ENCODE data around the gene LAMTOR3. TPM values are rescaled to one million over a fixed set of nuclear protein-coding genes. Genes with fewer than 3 reads are reported as not detected.
"Not testable (repeated sequence)": the region's sequence is repeated elsewhere in the genome, so short reads cannot be mapped to it uniquely, and the experiment has no call there.

Gene LAMTOR3
- polyA plus RNA-seq, 4 donors = 48.9 to 96.6 (median 76.9) TPM

GRCh38 chr4:99833756-99834155 lies 60.5 kb downstream of the LAMTOR3 start:
- Histone ChIP-seq H3K27me3 (ENCODE audit: control insufficient read depth in 3 of 3, insufficient read depth in 3 of 3, low read length in 3 of 3) (no peaks in the 10 kb centered on the region), H3K9me3 (ENCODE audit: control insufficient read depth in 2 of 2, insufficient read depth in 1 of 2, low read depth in 1 of 2, low read length in 1 of 2) (no peaks in the 10 kb centered on the region), H3K27ac (ENCODE audit: low read depth in 1 of 3, low read length in 2 of 3) (no peak overlapping the region), H3K4me1 (ENCODE audit: control insufficient read depth in 3 of 3, insufficient read depth in 2 of 3, low read depth in 1 of 3, low read length in 2 of 3) (no peaks in the 10 kb centered on the region), H3K4me3 (ENCODE audit: low read depth in 1 of 3, low read length in 3 of 3) (no peak overlapping the region), H3K36me3 (ENCODE audit: control insufficient read depth in 3 of 3, insufficient read depth in 2 of 3, low read depth in 1 of 3, low read length in 3 of 3) (no peaks in the 10 kb centered on the region)
- FAIRE-seq (no peak), DNase-seq (no peak)
- WGBS, 3 donors = 81 to 90% (median 86%) methylated on average over 5 of the region's 5 CpGs

GRCh38 chr4:99832758-99833157 lies 61.5 kb downstream of the LAMTOR3 start:
- DNase-seq = no peak
- no peaks in the 10 kb centered on the region for H3K27me3 ChIP-seq (ENCODE audit: control insufficient read depth in 3 of 3, insufficient read depth in 3 of 3, low read length in 3 of 3)
- no peak overlapping the region for H3K27ac ChIP-seq (ENCODE audit: low read depth in 1 of 3, low read length in 2 of 3)
- 57 to 72% (median 59%) methylated on average over 3 of the region's 3 CpGs for WGBS, 3 donors
- H3K36me3 ChIP-seq (ENCODE audit: control insufficient read depth in 3 of 3, insufficient read depth in 2 of 3, low read depth in 1 of 3, low read length in 3 of 3) = no peaks in the 10 kb centered on the region
- H3K4me1 ChIP-seq (ENCODE audit: control insufficient read depth in 3 of 3, insufficient read depth in 2 of 3, low read depth in 1 of 3, low read length in 2 of 3) = no peaks in the 10 kb centered on the region
- H3K4me3 ChIP-seq (ENCODE audit: low read depth in 1 of 3, low read length in 3 of 3) = no peak overlapping the region
- H3K9me3 ChIP-seq (ENCODE audit: control insufficient read depth in 2 of 2, insufficient read depth in 1 of 2, low read depth in 1 of 2, low read length in 1 of 2) = no peaks in the 10 kb centered on the region
- FAIRE-seq = peak; percentile 81

GRCh38 chr4:99832321-99832720 lies 61.9 kb downstream of the LAMTOR3 start:
- no peak for FAIRE-seq
- Histone ChIP-seq H3K36me3 (ENCODE audit: control insufficient read depth in 3 of 3, insufficient read depth in 2 of 3, low read depth in 1 of 3, low read length in 3 of 3) (no peaks in the 10 kb centered on the region), H3K27ac (ENCODE audit: low read depth in 1 of 3, low read length in 2 of 3) (no peak overlapping the region), H3K4me1 (ENCODE audit: control insufficient read depth in 3 of 3, insufficient read depth in 2 of 3, low read depth in 1 of 3, low read length in 2 of 3) (no peaks in the 10 kb centered on the region), H3K27me3 (ENCODE audit: control insufficient read depth in 3 of 3, insufficient read depth in 3 of 3, low read length in 3 of 3) (no peaks in the 10 kb centered on the region), H3K9me3 (ENCODE audit: control insufficient read depth in 2 of 2, insufficient read depth in 1 of 2, low read depth in 1 of 2, low read length in 1 of 2) (no peaks in the 10 kb centered on the region), H3K4me3 (ENCODE audit: low read depth in 1 of 3, low read length in 3 of 3) (no peak overlapping the region)
- no peak for DNase-seq

GRCh38 chr4:99830051-99830450 lies 64.2 kb downstream of the LAMTOR3 start:
- H3K4me1 ChIP-seq (ENCODE audit: control insufficient read depth in 3 of 3, insufficient read depth in 2 of 3, low read depth in 1 of 3, low read length in 2 of 3); H3K9me3 ChIP-seq (ENCODE audit: control insufficient read depth in 2 of 2, insufficient read depth in 1 of 2, low read depth in 1 of 2, low read length in 1 of 2); H3K36me3 ChIP-seq (ENCODE audit: control insufficient read depth in 3 of 3, insufficient read depth in 2 of 3, low read depth in 1 of 3, low read length in 3 of 3); H3K27ac ChIP-seq (ENCODE audit: low read depth in 1 of 3, low read length in 2 of 3); FAIRE-seq; H3K27me3 ChIP-seq (ENCODE audit: control insufficient read depth in 3 of 3, insufficient read depth in 3 of 3, low read length in 3 of 3); DNase-seq; H3K4me3 ChIP-seq (ENCODE audit: low read depth in 1 of 3, low read length in 3 of 3): not testable (repeated sequence)
- 87 to 99% (median 96%) methylated on average over 5 of the region's 5 CpGs for WGBS, 3 donors

- Histone ChIP-seq H3K4me1 (ENCODE audit: control insufficient read depth in 3 of 3, insufficient read depth in 2 of 3, low read depth in 1 of 3, low read length in 2 of 3) (peaks cover 0 to 3% (median 0%) of the 10 kb centered on the region in 3 donors), H3K9me3 (ENCODE audit: control insufficient read depth in 2 of 2, insufficient read depth in 1 of 2, low read depth in 1 of 2, low read length in 1 of 2) (no peaks in the 10 kb centered on the region), H3K4me3 (ENCODE audit: low read depth in 1 of 3, low read length in 3 of 3) (no peak overlapping the region), H3K27me3 (ENCODE audit: control insufficient read depth in 3 of 3, insufficient read depth in 3 of 3, low read length in 3 of 3) (no peaks in the 10 kb centered on the region), H3K36me3 (ENCODE audit: control insufficient read depth in 3 of 3, insufficient read depth in 2 of 3, low read depth in 1 of 3, low read length in 3 of 3) (no peaks in the 10 kb centered on the region), H3K27ac (ENCODE audit: low read depth in 1 of 3, low read length in 2 of 3) (no peak overlapping the region)
- 69 to 79% (median 74%) methylated on average over 1 of the region's 1 CpG for WGBS, 3 donors
- no peak for DNase-seq
- no peak for FAIRE-seq
These were observed 65.8 kb downstream of the LAMTOR3 start for GRCh38 chr4:99828477-99828876.

Other genes with a start within 250 kb of the LAMTOR3 start
- under 1 TPM in 3 of 4 donors, not detected in 1; under 0.01 to 0.35 (median 0.27) TPM for gene C4orf54, start 236.6 kb downstream of the LAMTOR3 start, polyA plus RNA-seq
- 1 to 10 TPM in 3 of 4 donors, not detected in 1; 1.8 to 2.4 (median 1.8) TPM for gene DAPP1, start 77.6 kb downstream of the LAMTOR3 start, polyA plus RNA-seq
- 10 to 100 TPM in 2 of 4 donors, 1 to 10 TPM in 2; 8.6 to 31.9 (median 9.9) TPM for gene DNAJB14, start 52.2 kb upstream of the LAMTOR3 start, polyA plus RNA-seq
- gene H2AZ1, start 55.8 kb upstream of the LAMTOR3 start, polyA plus RNA-seq = 100 to 1,000 TPM; 167 to 627 (median 207) TPM

Measured in small intestine (tissue), 7 donors.